Measurements from ENCODE around the gene CAPN10. TPM values are rescaled to one million over a fixed set of nuclear protein-coding genes. Genes with fewer than 3 reads are reported as not detected.
A peak's percentile ranks its signal among the peaks of the same experiment; 100 is the strongest.

CAPN10 gene
- total RNA-seq, 1 donor from 2014 or later = 61.8 TPM

DNA sequence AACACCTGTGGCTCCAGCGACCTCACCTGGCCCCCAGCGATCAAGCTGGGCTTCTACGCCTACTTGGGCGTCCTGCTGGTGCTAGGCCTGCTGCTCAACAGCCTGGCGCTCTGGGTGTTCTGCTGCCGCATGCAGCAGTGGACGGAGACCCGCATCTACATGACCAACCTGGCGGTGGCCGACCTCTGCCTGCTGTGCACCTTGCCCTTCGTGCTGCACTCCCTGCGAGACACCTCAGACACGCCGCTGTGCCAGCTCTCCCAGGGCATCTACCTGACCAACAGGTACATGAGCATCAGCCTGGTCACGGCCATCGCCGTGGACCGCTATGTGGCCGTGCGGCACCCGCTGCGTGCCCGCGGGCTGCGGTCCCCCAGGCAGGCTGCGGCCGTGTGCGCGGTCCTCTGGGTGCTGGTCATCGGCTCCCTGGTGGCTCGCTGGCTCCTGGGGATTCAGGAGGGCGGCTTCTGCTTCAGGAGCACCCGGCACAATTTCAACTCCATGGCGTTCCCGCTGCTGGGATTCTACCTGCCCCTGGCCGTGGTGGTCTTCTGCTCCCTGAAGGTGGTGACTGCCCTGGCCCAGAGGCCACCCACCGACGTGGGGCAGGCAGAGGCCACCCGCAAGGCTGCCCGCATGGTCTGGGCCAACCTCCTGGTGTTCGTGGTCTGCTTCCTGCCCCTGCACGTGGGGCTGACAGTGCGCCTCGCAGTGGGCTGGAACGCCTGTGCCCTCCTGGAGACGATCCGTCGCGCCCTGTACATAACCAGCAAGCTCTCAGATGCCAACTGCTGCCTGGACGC lies 43.6 kb downstream of the CAPN10 start:
- intact Hi-C loops (cut with micrococcal nuclease) = no loop called here
- H3K9me3 Mint-ChIP-seq = peaks cover 14% of the 10 kb centered on the region
- ChIA-PET POLR2A (no interaction called here), CTCF (no interaction called here)
- no peak overlapping the region for H3K27ac Mint-ChIP-seq
- H3K36me3 Mint-ChIP-seq (ENCODE audit: low read depth) = no peaks in the 10 kb centered on the region
- TF ChIP-seq CTCF (IDR thresholded peaks at IDR 0.05) = no peak
- no peaks in the 10 kb centered on the region for H3K27me3 Mint-ChIP-seq
- DNase-seq (peak; percentile 8), ATAC-seq (ENCODE audit: low read depth) (no peak)
- peaks cover under 1% of the 10 kb centered on the region for H3K4me1 Mint-ChIP-seq
- no peak overlapping the region for H3K4me3 Mint-ChIP-seq

GRCh38 chr2:240630771-240631547 lies 44.4 kb downstream of the CAPN10 start:
- CTCF ChIA-PET = no interaction called here
- Mint-ChIP-seq H3K9me3 (peaks cover 14% of the 10 kb centered on the region), H3K4me3 (no peak overlapping the region), H3K4me1 (no peaks in the 10 kb centered on the region), H3K27ac (no peak overlapping the region), H3K27me3 (no peaks in the 10 kb centered on the region), H3K36me3 (ENCODE audit: low read depth) (no peaks in the 10 kb centered on the region)
- POLR2A ChIA-PET = no interaction called here
- DNase-seq = peak; percentile 8
- no peak for TF ChIP-seq CTCF (IDR thresholded peaks at IDR 0.05)
- intact Hi-C loops (cut with micrococcal nuclease) = no loop called here
- ATAC-seq (ENCODE audit: low read depth) = no peak

DNA sequence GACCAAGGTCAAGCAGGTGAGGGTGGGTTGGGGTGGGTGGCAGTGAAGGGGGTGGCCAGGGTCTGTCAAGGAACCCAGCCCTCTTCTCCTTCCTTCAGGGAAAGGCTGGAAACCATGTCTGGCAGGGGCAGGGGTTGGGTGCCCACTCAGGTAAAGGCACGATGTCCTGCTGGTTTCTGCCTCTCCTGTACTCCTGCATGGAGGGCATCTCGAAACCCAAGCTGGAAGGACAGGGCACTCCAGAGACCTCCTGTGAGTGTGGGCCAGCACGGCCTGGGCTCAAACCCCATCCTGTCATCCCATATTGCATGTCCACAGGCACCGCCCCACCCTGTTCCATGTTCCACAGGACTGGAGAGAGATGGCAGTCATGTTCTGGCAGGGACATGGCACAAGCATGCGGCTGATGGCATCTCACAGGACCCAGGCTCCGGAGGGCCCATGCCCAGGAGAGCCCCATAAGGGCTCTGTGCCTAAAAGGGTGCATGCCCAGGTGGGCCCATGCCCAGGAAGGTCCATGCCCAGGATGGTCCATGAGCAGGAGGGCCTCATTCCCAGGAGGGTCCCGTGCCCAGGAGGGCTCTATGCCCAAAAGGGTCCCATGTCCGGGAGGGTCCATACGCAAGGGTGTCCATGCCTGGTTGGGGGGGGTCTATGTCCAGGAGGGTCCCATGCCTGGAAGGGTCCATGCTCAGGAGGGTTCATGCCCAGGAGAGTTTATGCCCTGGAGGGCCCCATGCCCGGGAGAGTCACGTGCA lies 45.2 kb downstream of the CAPN10 start:
- Mint-ChIP-seq H3K9me3 (peaks cover 14% of the 10 kb centered on the region), H3K27ac (no peak overlapping the region), H3K4me3 (no peak overlapping the region), H3K27me3 (no peaks in the 10 kb centered on the region), H3K36me3 (ENCODE audit: low read depth) (no peaks in the 10 kb centered on the region), H3K4me1 (no peaks in the 10 kb centered on the region)
- intact Hi-C loops (cut with micrococcal nuclease) = no loop called here
- no peak for TF ChIP-seq CTCF (IDR thresholded peaks at IDR 0.05)
- ChIA-PET CTCF (no interaction called here), POLR2A (no interaction called here)
- DNase-seq (peak; percentile 10), ATAC-seq (ENCODE audit: low read depth) (no peak)

DNA sequence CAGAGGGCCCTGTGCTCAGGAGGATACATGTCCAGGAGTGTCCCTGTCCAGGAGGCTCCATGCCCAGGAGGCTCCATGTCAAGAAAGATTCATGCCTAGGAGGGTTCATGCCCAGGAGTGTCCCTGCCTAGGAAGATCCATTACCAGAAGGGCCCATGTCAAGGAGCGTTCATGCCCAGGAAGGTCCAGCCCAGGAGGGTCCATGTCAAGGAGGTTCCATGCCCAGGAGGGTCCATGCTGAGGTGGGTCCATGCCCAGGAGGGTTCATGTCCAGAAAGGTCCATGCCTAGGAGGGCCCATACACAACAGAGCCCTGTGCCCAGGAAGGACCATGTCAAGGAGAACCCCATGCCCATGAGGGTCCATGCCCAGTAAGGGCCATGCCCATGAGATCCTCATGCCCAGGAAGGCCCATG lies 45.8 kb downstream of the CAPN10 start:
- TF ChIP-seq CTCF (IDR thresholded peaks at IDR 0.05) = no peak
- Mint-ChIP-seq H3K27me3 (no peaks in the 10 kb centered on the region), H3K4me1 (no peaks in the 10 kb centered on the region), H3K4me3 (no peak overlapping the region), H3K9me3 (peaks cover 14% of the 10 kb centered on the region), H3K36me3 (ENCODE audit: low read depth) (no peaks in the 10 kb centered on the region), H3K27ac (no peak overlapping the region)
- ChIA-PET POLR2A (no interaction called here), CTCF (no interaction called here)
- ATAC-seq (ENCODE audit: low read depth) (no peak), DNase-seq (peak; percentile 7)
- intact Hi-C loops (cut with micrococcal nuclease) = no loop called here

Measured in activated B cell treated with CpG ODN at 0.5 μM for 24 hours (primary cell).